HUES6 (cell line): ENCODE data around the gene SLC7A6OS.

ENCODE experiments used
- H3K27ac ChIP-seq: 2 replicates; pipeline ENCODE4 v1.7.0; 2013; ENCODE audit warnings: low read depth, mild to moderate bottlenecking, low read length, inconsistent platforms
- H3K27me3 ChIP-seq: 2 replicates; pipeline ENCODE4 v1.6.1; 2013; ENCODE audit warnings: low read length; ENCODE audit not compliant: control insufficient read depth, insufficient read depth
- H3K36me3 ChIP-seq: 2 replicates; pipeline ENCODE4 v1.6.1; 2013; ENCODE audit warnings: low read length; ENCODE audit not compliant: control insufficient read depth, insufficient read depth
- H3K4me1 ChIP-seq: 2 replicates; pipeline ENCODE4 v1.6.1; 2013; ENCODE audit warnings: low read length; ENCODE audit not compliant: control insufficient read depth, insufficient read depth
- H3K4me3 ChIP-seq: 2 replicates; pipeline ENCODE4 v1.5.1; 2013; ENCODE audit warnings: low read depth, low read length
- H3K9ac ChIP-seq: one replicate; pipeline ENCODE4 v1.6.1; 2013; ENCODE audit warnings: mild to moderate bottlenecking, low read length
- H3K9me3 ChIP-seq: 2 replicates; pipeline ENCODE4 v1.6.1; 2013; ENCODE audit warnings: low read depth, low read length; ENCODE audit not compliant: control insufficient read depth, insufficient read depth

The SLC7A6OS gene

GRCh38 chr16:68343137-68343536, 32.4 kb upstream of the SLC7A6OS start:
- Histone ChIP-seq H3K27me3 (no peaks in the 10 kb centered on the region), H3K27ac (no peak overlapping the region), H3K36me3 (peaks cover 83% of the 10 kb centered on the region), H3K4me1 (peaks cover 4% of the 10 kb centered on the region; the same call in 1 of the 2 replicates), H3K9ac (no peak overlapping the region), H3K9me3 (no peaks in the 10 kb centered on the region), H3K4me3 (no peak overlapping the region)

GRCh38 chr16:68342620-68343019, 31.9 kb upstream of the SLC7A6OS start:
- peaks cover 83% of the 10 kb centered on the region for H3K36me3 ChIP-seq
- H3K4me1 ChIP-seq, result peaks cover 4% of the 10 kb centered on the region; the same call in 1 of the 2 replicates
- H3K9ac ChIP-seq, result no peak overlapping the region
- H3K4me3 ChIP-seq, result no peak overlapping the region
- no peak overlapping the region for H3K27ac ChIP-seq
- H3K9me3 ChIP-seq, result no peaks in the 10 kb centered on the region
- no peaks in the 10 kb centered on the region for H3K27me3 ChIP-seq

GRCh38 chr16:68339214-68339613, 28.5 kb upstream of the SLC7A6OS start:
- Histone ChIP-seq H3K9ac (no peak overlapping the region), H3K27ac (no peak overlapping the region), H3K9me3 (no peaks in the 10 kb centered on the region), H3K36me3 (peaks cover 76% of the 10 kb centered on the region), H3K4me3 (no peak overlapping the region), H3K4me1 (peaks cover 4% of the 10 kb centered on the region; the same call in 1 of the 2 replicates), H3K27me3 (no peaks in the 10 kb centered on the region)

- Histone ChIP-seq H3K27me3 (no peaks in the 10 kb centered on the region), H3K9me3 (no peaks in the 10 kb centered on the region), H3K4me1 (peaks cover 4% of the 10 kb centered on the region; the same call in 1 of the 2 replicates), H3K9ac (no peak overlapping the region), H3K36me3 (peaks cover 78% of the 10 kb centered on the region), H3K4me3 (no peak overlapping the region), H3K27ac (no peak overlapping the region)
Observed at GRCh38 chr16:68338326-68339119, 27.8 kb upstream of the SLC7A6OS start.

GRCh38 chr16:68335175-68335574, 24.4 kb upstream of the SLC7A6OS start:
- H3K4me1 ChIP-seq, result no peaks in the 10 kb centered on the region; the same call in 1 of the 2 replicates
- H3K27ac ChIP-seq, result no peak overlapping the region
- peaks cover 71% of the 10 kb centered on the region for H3K36me3 ChIP-seq
- no peaks in the 10 kb centered on the region for H3K27me3 ChIP-seq
- no peak overlapping the region for H3K9ac ChIP-seq
- no peak overlapping the region for H3K4me3 ChIP-seq
- no peaks in the 10 kb centered on the region for H3K9me3 ChIP-seq

- Histone ChIP-seq H3K4me3 (no peak overlapping the region), H3K36me3 (peaks cover 55% of the 10 kb centered on the region), H3K9ac (no peak overlapping the region)
Observed at GRCh38 chr16:68332411-68333121, 21.8 kb upstream of the SLC7A6OS start.

GRCh38 chr16:68331879-68332410, 21.2 kb upstream of the SLC7A6OS start:
- Histone ChIP-seq H3K9ac (no peak overlapping the region), H3K27ac (no peak overlapping the region), H3K4me1 (no peaks in the 10 kb centered on the region; the same call in 1 of the 2 replicates)

More at GRCh38 chr16:68332411-68333121, 21.8 kb upstream of the SLC7A6OS start:
- Histone ChIP-seq H3K9me3 (no peaks in the 10 kb centered on the region), H3K27me3 (no peaks in the 10 kb centered on the region), H3K27ac (no peak overlapping the region), H3K4me1 (no peaks in the 10 kb centered on the region; the same call in 1 of the 2 replicates)

GRCh38 chr16:68328860-68329390, 18.2 kb upstream of the SLC7A6OS start:
- no peaks in the 10 kb centered on the region for H3K9me3 ChIP-seq
- H3K27ac ChIP-seq, result no peak overlapping the region
- H3K9ac ChIP-seq, result no peak overlapping the region
- no peak overlapping the region for H3K4me3 ChIP-seq
- peaks cover 58% of the 10 kb centered on the region for H3K36me3 ChIP-seq
- no peaks in the 10 kb centered on the region for H3K27me3 ChIP-seq
- H3K4me1 ChIP-seq, result no peaks in the 10 kb centered on the region; the same call in 1 of the 2 replicates

More at GRCh38 chr16:68331879-68332410, 21.2 kb upstream of the SLC7A6OS start:
- Histone ChIP-seq H3K4me3 (no peak overlapping the region), H3K9me3 (no peaks in the 10 kb centered on the region), H3K36me3 (peaks cover 52% of the 10 kb centered on the region), H3K27me3 (no peaks in the 10 kb centered on the region)

- Histone ChIP-seq H3K36me3 (peaks cover 62% of the 10 kb centered on the region), H3K27me3 (no peaks in the 10 kb centered on the region), H3K4me3 (no peak overlapping the region), H3K4me1 (no peaks in the 10 kb centered on the region; the same call in 1 of the 2 replicates), H3K9ac (no peak overlapping the region), H3K9me3 (no peaks in the 10 kb centered on the region), H3K27ac (no peak overlapping the region)
Observed at GRCh38 chr16:68328151-68328859, 17.6 kb upstream of the SLC7A6OS start.

GRCh38 chr16:68324780-68325357, 14.1 kb upstream of the SLC7A6OS start:
- H3K9me3 ChIP-seq, result no peaks in the 10 kb centered on the region
- H3K4me3 ChIP-seq, result no peak overlapping the region
- H3K27ac ChIP-seq, result no peak overlapping the region
- H3K4me1 ChIP-seq, result no peaks in the 10 kb centered on the region
- no peak overlapping the region for H3K9ac ChIP-seq
- H3K27me3 ChIP-seq, result no peaks in the 10 kb centered on the region
- H3K36me3 ChIP-seq, result peaks cover 64% of the 10 kb centered on the region
